HPDE6-E6E7 (cell line): ENCODE measurements around the gene TMEM184A.
"Not testable (repeated sequence)": the region's sequence is repeated elsewhere in the genome, so short reads cannot be mapped to it uniquely, and the experiment has no call there.

Experiments
- DNase-seq: peaks from one replicate; pipeline ENCODE4 v3.0.0; 2011; ENCODE audit warnings: missing footprints; ENCODE audit errors: extremely low spot score

TMEM184A gene

DNA sequence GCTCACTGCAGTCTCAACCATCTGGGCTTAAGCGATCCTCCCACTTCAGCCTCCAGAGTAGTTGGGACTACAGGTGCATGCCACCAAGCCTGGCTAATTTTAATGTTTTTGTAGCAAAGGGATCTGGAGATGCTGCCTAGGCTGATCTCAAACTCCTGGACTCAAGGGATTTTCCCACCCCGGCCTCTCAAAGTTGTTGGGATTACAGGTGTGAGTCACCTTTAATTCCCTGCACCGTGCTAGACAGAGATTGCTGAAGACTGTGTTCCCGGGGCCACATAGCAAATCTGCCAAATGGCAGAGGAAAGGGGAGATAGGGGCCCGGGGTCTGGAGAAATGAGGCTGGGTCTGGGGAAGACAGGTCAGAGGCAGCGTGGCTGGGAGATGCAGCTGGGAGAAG lies 34.5 kb upstream of the TMEM184A start:
- no peak for DNase-seq

- DNase-seq = no peak
Observed at GRCh38 chr7:1588978-1589377, 33.0 kb upstream of the TMEM184A start.

- no peak for DNase-seq
Observed at GRCh38 chr7:1587738-1588137, 31.7 kb upstream of the TMEM184A start.

GRCh38 chr7:1586827-1587705 lies 31.1 kb upstream of the TMEM184A start:
- DNase-seq = no peak

DNA sequence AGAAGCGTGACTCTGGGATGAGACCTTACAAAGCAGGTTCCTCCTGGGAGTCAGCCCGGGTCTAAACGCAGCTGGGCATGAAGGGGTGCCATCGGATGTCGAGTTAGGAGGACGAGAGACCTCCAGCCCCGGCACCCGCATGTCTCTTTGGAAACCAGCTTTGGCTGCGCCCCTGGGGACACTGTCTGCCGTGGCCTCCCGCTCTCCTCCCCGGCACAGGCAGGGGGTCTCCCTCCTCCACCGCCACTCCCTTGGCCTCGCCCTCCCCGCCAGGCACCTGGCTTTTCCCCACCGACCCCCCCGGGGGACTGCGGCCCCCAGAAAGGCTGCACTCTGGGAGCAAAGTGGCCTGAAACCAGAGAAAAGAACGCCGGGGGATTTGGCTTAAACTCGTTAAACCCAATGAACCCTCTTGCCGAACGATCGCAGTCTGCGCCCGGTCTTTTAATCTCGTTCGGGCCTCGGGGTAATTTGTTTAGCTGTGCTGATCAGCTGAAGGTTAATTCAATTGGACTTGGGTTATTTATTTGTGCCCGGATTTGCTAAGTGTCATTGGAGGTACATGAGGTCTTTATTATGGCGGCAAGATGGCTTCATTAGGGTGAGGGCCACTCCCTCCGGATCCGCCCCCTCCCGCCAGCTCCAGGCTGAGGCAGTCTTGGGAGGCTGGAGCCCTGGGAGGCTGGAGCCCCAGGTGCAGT lies 30.3 kb upstream of the TMEM184A start:
- no peak for DNase-seq

GRCh38 chr7:1585142-1585981 lies 29.4 kb upstream of the TMEM184A start:
- no peak for DNase-seq

DNA sequence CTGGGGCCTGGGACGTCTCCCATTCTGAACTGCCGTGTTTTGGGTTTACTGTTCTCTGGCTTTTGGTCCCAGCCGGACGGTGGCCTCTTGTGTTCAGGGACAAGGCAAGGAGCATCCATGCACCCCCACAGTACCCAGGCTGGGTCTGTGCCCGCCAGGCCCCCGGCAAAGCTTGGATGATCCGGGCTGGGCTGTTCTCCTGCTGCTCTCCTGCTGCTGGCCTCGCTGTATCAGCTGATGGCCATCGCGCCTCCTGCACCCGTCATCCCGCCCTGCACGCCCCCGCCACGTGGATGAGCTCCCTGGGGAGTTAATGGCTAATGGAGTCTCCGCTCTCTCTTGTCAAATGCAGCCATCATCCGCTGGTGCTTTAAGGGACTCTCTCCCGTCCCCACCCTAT lies 28.7 kb upstream of the TMEM184A start:
- DNase-seq = no peak

DNA sequence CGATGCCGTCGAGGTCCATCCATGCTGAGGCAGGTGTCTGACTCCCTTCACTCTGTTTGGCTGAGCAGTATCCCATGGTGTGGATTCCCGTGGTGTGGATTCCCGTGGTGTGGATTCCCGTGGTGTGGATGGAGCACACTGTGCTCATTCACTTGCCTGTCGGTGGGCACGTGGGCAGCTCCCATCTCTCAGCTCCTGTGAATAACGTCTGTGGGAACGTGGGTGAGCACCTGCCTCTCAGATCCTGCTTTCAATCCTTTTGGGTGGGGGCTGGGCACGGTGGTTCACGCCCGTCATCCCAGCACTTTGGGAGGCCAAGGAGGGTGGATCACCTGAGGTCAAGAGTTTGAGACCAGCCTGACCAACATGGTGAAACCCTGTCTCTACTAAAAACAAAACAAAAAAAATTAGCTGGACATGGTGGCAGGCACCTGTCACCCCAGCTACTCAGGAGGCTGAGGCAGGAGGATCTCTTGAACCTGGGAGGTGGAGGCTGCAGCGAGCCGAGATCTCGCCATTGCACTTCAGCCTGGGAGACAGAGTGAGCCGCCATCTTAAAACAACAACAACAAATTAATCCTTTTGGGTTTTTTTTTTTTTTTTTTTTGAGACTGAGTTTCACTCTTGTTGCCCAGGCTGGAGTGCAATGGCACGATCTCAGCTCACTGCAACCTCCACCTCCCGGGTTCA lies 27.4 kb upstream of the TMEM184A start:
- not testable (repeated sequence) for DNase-seq

DNA sequence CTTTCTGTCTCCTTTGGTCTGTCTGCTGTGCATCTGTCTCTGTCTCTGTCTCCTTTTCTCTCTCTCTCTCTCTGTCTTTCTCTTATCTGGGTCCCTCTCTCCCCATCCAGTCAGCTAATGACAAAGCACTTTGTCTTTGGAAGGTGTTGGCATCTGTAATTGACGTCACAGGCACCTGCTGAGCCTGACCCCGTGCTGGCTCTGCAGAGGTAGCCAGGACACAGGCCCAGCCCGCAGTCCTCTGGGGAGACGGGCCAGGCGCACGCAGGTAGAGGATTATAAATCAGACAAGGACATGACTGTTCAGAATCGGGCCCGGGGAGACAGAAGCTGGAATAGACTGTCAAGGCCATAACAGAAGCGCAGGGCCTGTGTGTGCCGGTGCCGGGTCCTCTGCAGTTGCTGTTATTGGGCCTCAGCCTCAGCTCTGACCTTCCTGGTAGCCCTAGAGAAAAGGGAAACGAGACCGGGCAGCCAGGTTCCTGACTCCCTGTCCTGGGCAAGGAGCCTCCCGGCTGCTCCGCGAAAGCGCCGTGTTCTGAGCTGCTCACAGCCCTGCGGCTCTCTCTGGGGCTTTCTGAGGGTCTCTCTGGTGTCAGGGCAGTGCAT lies 24.5 kb upstream of the TMEM184A start:
- DNase-seq = no peak

- DNase-seq = peak; percentile 69
Observed at GRCh38 chr7:1579481-1580421, 23.7 kb upstream of the TMEM184A start.

DNA sequence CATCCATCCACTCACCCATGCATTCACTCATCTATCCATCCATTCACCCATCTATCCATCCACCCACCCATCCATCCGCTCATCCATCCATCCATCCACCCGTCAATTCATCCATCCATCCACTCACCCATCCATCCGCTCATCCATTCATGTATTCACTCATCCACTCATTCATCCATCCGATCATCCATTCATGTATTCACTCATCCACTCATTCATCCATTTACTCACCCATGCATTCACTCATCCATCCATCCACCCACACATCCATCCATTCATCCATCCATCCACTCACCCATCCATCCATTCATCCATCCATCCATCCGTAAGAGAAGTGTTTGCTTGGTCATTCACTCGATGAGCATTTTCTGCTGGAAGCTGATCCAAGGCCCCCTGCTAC lies 22.5 kb upstream of the TMEM184A start:
- no peak for DNase-seq

DNA sequence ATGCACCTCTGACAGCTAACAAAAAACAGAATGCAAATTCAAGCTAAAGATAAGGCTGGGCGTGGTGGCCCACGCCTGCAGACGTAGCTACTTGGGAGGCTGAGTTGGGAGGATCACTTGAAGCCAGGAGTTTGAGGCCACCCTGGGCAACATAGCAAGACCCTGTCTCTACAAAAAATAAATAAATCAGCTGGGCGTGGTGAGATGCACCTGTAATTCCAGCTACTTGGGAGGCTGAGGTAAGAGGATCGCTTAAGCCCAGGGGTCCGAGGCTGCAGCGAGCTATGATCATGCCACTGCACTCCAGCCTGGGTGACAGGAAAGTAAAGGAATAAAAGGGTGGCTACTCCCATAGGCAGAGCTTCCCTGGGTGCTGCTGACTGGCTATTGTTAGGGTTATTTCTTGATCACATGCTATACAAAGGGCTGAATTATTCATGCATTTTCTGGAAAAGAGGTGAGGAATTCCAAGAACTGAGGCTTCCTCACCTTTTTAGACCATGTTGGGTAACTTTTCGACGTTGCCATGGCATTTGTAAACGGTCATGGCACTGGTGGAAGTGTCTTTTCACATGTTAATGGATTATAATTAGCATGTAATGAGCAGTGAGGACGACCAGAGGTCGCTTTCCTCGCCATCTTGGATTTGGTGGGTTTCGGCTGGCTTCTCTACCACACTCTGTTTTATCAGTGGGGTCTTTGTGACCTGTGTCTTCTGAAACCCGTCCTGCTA lies 20.7 kb upstream of the TMEM184A start:
- no peak for DNase-seq

DNA sequence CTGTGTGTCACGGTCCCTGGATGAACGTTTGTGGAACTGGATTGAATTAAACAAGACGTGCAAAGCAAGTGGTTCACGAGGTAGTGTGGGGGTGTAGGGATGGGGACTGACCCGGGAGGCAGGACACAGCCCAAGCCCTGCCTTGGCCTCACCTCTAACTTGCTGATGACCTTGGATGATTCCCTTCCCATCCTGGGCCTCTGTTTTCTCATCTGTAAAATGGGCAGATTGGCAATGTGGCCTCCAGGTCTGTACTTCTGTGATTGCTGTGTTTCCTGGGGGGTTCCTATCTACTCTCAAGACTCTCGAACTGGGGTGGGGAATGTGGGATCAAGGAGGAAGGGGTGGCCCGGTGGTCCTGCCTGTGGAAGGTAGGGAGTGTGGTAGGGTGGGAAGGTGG lies 19.8 kb upstream of the TMEM184A start:
- DNase-seq = no peak

DNA sequence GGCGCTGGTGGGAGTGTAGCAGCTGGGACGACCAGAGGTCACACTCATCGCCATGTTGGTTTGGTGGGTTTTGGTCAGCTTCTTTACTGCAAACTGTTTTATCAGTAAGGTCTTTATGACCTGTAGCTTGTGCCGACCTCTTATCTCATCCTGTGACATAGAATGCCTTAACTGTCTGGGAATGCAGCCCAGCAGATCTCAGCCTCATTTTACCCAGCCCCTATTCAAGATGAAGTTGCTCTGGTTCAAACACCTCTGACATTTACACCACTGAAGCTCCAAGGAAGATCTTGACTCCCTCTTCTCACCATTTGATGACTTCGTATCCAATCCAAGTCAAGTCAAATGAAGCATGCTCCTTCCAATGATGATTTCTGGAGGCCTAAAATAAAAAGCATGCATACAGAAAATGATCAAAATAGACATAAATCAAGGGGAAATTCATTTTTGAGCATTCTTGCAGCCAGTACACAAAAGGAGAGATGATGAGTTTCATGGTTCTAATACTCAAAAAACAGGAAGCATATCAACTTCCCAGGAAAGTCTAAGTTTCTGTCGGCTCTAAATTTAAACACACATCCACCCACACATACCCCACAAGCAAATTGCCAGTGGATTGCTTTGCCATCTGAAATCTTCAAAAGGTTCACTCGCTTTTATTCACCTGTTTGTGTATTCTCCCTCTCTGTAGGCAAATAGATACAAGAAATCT lies 16.3 kb upstream of the TMEM184A start:
- no peak for DNase-seq

- peak; percentile 91 for DNase-seq
Observed at GRCh38 chr7:1569833-1570632, 14.0 kb upstream of the TMEM184A start, which contains the start of gene PSMG3. Gene PSMG3, minus strand, starts transcription at chr7:1570032. Its CDS starts 693 bp downstream, at chr7:1569339.

DNA sequence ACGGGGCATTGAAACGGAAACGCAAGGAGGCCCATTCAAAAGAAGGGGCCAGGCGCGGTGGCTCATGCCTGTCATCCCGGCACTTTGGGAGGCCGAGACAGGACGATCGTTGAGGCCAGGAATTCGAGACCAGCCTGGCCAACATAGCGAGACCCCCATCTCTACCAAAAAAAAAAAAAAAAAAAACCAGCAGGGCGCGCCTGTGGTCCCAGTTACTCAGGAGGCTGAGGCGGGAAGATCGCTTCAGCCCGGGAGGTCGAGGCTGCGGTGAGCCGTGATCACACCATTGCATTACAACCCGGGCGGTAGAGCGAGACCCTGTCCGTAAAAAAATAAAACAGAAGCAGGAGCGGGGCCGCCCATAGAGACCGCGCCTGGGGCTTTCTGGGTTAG lies 13.4 kb upstream of the TMEM184A start:
- DNase-seq = no peak

DNA sequence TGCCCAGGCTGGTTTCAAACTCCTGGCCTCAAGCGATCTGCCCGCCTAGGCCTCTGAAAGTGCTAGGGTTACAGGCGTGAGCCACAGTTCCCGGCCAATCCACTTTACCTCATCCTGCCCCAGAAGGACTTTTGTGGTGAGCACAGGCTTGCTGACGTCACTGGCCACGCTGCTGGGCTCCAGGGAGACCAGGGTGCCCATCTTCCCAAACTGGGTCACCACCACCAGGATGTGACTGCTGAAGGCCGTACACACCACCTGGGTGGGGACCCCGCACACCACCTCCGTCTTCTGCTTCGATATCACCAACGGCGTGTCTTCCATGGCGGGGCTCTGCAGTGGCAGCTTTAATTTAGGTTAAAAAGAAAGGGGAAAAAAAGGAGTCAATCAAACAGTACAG lies 13.0 kb upstream of the TMEM184A start:
- DNase-seq = no peak
